PFSK-1 (cell line): Measurements from ENCODE around the gene TNNI3K.

ENCODE experiments used
- FOXP2 ChIP-seq: optimal IDR thresholded peaks from 2 replicates; pipeline ENCODE3; 2011; ENCODE audit warnings: borderline replicate concordance, control low read depth, inconsistent platforms; ENCODE audit not compliant: insufficient read depth; ENCODE audit errors: extremely low read length, extremely low read depth
- SIN3A ChIP-seq: IDR thresholded peaks from 2 replicates; pipeline ENCODE4 v1.6.1; 2012; ENCODE audit warnings: mild to moderate bottlenecking, low read length, moderate library complexity, borderline replicate concordance; ENCODE audit not compliant: insufficient read depth
- TAF1 ChIP-seq: IDR thresholded peaks from 2 replicates; pipeline ENCODE4 v1.6.1; 2012; ENCODE audit warnings: low read length, control low read depth, borderline replicate concordance; ENCODE audit not compliant: insufficient read depth
- TF ChIP-seq, protein P1 (sequence below), 2 experiments: IDR thresholded peaks; 2 replicates each; pipeline versions ENCODE4 v1.6.1 to v1.8.0; 2011 to 2012; ENCODE audit warnings: low read depth in 2 of 2, low read length in 2 of 2, control low read depth in 1 of 2, inconsistent platforms in 1 of 2, mild to moderate bottlenecking in 1 of 2, moderate library complexity in 1 of 2; ENCODE audit not compliant: insufficient read depth in 1 of 2

DNA sequence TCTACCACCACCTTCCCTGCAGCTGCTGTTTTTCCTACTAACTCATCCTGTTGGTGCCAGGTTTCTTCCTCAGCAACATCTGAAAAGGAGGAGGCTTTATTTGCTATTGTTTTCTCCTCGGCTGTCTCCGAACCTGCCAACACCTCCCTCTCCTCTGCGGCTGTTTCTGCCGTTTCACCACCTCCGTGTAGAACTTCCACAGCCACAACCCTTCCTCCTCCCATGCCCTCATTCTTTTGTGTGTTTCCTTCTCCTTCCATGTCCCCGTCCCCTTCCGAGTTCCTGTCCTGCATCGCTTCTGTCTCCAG, 336.3 kb downstream of the TNNI3K start:
- TF ChIP-seq, protein P1, sequence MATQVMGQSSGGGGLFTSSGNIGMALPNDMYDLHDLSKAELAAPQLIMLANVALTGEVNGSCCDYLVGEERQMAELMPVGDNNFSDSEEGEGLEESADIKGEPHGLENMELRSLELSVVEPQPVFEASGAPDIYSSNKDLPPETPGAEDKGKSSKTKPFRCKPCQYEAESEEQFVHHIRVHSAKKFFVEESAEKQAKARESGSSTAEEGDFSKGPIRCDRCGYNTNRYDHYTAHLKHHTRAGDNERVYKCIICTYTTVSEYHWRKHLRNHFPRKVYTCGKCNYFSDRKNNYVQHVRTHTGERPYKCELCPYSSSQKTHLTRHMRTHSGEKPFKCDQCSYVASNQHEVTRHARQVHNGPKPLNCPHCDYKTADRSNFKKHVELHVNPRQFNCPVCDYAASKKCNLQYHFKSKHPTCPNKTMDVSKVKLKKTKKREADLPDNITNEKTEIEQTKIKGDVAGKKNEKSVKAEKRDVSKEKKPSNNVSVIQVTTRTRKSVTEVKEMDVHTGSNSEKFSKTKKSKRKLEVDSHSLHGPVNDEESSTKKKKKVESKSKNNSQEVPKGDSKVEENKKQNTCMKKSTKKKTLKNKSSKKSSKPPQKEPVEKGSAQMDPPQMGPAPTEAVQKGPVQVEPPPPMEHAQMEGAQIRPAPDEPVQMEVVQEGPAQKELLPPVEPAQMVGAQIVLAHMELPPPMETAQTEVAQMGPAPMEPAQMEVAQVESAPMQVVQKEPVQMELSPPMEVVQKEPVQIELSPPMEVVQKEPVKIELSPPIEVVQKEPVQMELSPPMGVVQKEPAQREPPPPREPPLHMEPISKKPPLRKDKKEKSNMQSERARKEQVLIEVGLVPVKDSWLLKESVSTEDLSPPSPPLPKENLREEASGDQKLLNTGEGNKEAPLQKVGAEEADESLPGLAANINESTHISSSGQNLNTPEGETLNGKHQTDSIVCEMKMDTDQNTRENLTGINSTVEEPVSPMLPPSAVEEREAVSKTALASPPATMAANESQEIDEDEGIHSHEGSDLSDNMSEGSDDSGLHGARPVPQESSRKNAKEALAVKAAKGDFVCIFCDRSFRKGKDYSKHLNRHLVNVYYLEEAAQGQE (IDR thresholded peaks at IDR 0.05; ENCODE audit: insufficient read depth in 1 of 2, low read depth in 2 of 2, low read length in 2 of 2): no peak
- TF ChIP-seq TAF1: no peak
- TF ChIP-seq SIN3A: no peak
- TF ChIP-seq FOXP2: no peak
